ENCODE results near the gene UBALD1. TPM values are rescaled to one million over a fixed set of nuclear protein-coding genes. Genes with fewer than 3 reads are reported as not detected.

UBALD1 gene
- total RNA-seq, 4 donors from 2014 or later: 9.3 to 21.4 (median 10.9) TPM

GRCh38 chr16:4624015-4624826 lies 9.5 kb upstream of the UBALD1 start, which contains the start of gene MGRN1:
TSS of gene MGRN1 (plus strand) at chr16:4624826. CDS start at chr16:4624961, 135 bp downstream.
- no peaks in the 10 kb centered on the region for H3K36me3 ChIP-seq
- 15 to 22% methylated on average over 15 to 25 of the region's 42 CpGs for WGBS, 2 donors
- TF ChIP-seq CTCF (IDR thresholded peaks at IDR 0.05): peak; percentile 70 to 96 (median 90)
- TF ChIP-seq POLR2A (IDR thresholded peaks at IDR 0.05): no peak

GRCh38 chr16:4623593-4623992 lies 8.9 kb upstream of the UBALD1 start:
- H3K27me3 ChIP-seq: no peaks in the 10 kb centered on the region
- DNase-seq: no peak
- intact Hi-C loops (cut with DNase I): no loop called here
- peaks cover 15 to 17% of the 10 kb centered on the region in 2 donors for H3K4me1 ChIP-seq
- TF ChIP-seq POLR2A (IDR thresholded peaks at IDR 0.05) (no peak), CTCF (IDR thresholded peaks at IDR 0.05) (no peak)
- no peak overlapping the region for H3K27ac ChIP-seq
- H3K36me3 ChIP-seq: no peaks in the 10 kb centered on the region
- H3K9me3 ChIP-seq: no peaks in the 10 kb centered on the region
- 83 to 89% methylated on average over 7 of the region's 7 CpGs for WGBS, 2 donors
- no peak overlapping the region for H3K4me3 ChIP-seq (replicated peaks in 1 of 3)

More at GRCh38 chr16:4624015-4624826, 9.5 kb upstream of the UBALD1 start, which contains the start of gene MGRN1:
- Histone ChIP-seq H3K27me3 (no peaks in the 10 kb centered on the region), H3K9me3 (no peaks in the 10 kb centered on the region), H3K27ac (peak within 1 kb of the TSS; percentile 84 to 96 (median 86)), H3K4me1 (peaks cover 14 to 15% of the 10 kb centered on the region in 2 donors), H3K4me3 (replicated peaks in 1 of 3) (peak within 1 kb of the TSS; percentile 44 to 99 (median 98))
- peak; percentile 94 to 96 for DNase-seq
- intact Hi-C loops (cut with DNase I): no loop called here

GRCh38 chr16:4618645-4619418 lies 4.1 kb upstream of the UBALD1 start:
- WGBS, 2 donors: 61 to 62% methylated on average over 8 of the region's 8 CpGs
- intact Hi-C loops (cut with DNase I): loop anchor here (5.0 kb wide), 1 partner anchor 78 kb away; no protein-coding TSS in a partner anchor

GRCh38 chr16:4617880-4618279 lies 3.2 kb upstream of the UBALD1 start:
- Histone ChIP-seq H3K36me3 (no peaks in the 10 kb centered on the region), H3K27me3 (no peaks in the 10 kb centered on the region), H3K27ac (peak overlapping the region; percentile 89 to 98 (median 97)), H3K9me3 (no peaks in the 10 kb centered on the region), H3K4me3 (replicated peaks in 1 of 3) (no peak overlapping the region), H3K4me1 (peaks cover 36 to 46% of the 10 kb centered on the region in 2 donors)
- DNase-seq: no peak
- intact Hi-C loops (cut with DNase I): loop anchor here (5.0 kb wide), 1 partner anchor 79 kb away; no protein-coding TSS in a partner anchor
- WGBS, 2 donors: 78 to 82% methylated on average over 8 of the region's 8 CpGs
- TF ChIP-seq POLR2A (IDR thresholded peaks at IDR 0.05) (no peak), CTCF (IDR thresholded peaks at IDR 0.05) (no peak)

More at GRCh38 chr16:4618645-4619418, 4.1 kb upstream of the UBALD1 start:
- H3K9me3 ChIP-seq: no peaks in the 10 kb centered on the region
- DNase-seq: peak; percentile 81 to 83
- no peak overlapping the region for H3K4me3 ChIP-seq (replicated peaks in 1 of 3)
- H3K27ac ChIP-seq: peak overlapping the region; percentile 89 to 98 (median 97)
- TF ChIP-seq CTCF (IDR thresholded peaks at IDR 0.05) (no peak), POLR2A (IDR thresholded peaks at IDR 0.05) (no peak)
- H3K27me3 ChIP-seq: no peaks in the 10 kb centered on the region
- peaks cover 27 to 39% of the 10 kb centered on the region in 2 donors for H3K4me1 ChIP-seq
- no peaks in the 10 kb centered on the region for H3K36me3 ChIP-seq

Data from thyroid gland (tissue), 4 donors.